SK-N-SH treated with all-trans-retinoic acid at 6 μM for 48 hours (cell line): ENCODE results near the gene SEMA3G.

Source experiments
- ATAC-seq: fragments of 200-7000 bp; cut with Tn5 transposase; 3 replicates; pipeline ENCODE4 v1.9.1; 2020; ENCODE audit warnings: mild to moderate bottlenecking, moderate library complexity
- ARNTL ChIP-seq: fragments of 450-650 bp; formaldehyde crosslinking; IDR thresholded peaks from 2 replicates; pipeline ENCODE4 v1.5.0; 2020; ENCODE audit warnings: low read depth, mild to moderate bottlenecking, moderate library complexity, borderline replicate concordance
- BACH2 ChIP-seq: fragments of 250-450 bp; sonication (Bioruptor Pico); IDR thresholded peaks from 2 replicates; pipeline ENCODE4 v1.9.0; 2021; ENCODE audit warnings: mild to moderate bottlenecking, borderline replicate concordance
- CSDC2 ChIP-seq: fragments of 250-450 bp; sonication (Bioruptor Pico); IDR thresholded peaks from 2 replicates; pipeline ENCODE4 v1.5.0; 2020; ENCODE audit warnings: mild to moderate bottlenecking, moderate library complexity
- CSRNP3 ChIP-seq: fragments of 250-450 bp; sonication (Bioruptor Pico); IDR thresholded peaks from 2 replicates; pipeline ENCODE4 v1.5.1; 2021; ENCODE audit warnings: mild to moderate bottlenecking, moderate library complexity
- GLIS3 ChIP-seq: fragments of 250-450 bp; sonication (Bioruptor Pico); IDR thresholded peaks from 2 replicates; pipeline ENCODE4 v1.5.0; 2020; ENCODE audit warnings: mild to moderate bottlenecking, moderate library complexity
- ISL1 ChIP-seq: fragments of 250-450 bp; sonication (Bioruptor Pico); IDR thresholded peaks from 2 replicates; pipeline ENCODE4 v2.1.2; 2022; ENCODE audit warnings: mild to moderate bottlenecking, moderate library complexity
- OSR1 ChIP-seq: fragments of 250-450 bp; sonication (Bioruptor Pico); IDR thresholded peaks from 2 replicates; pipeline ENCODE4 v1.8.0; 2022; ENCODE audit warnings: moderate library complexity, mild to moderate bottlenecking, inconsistent platforms
- PATZ1 ChIP-seq: fragments of 250-450 bp; sonication (Bioruptor Pico); IDR thresholded peaks from 2 replicates; pipeline ENCODE4 v1.8.0; 2020; ENCODE audit warnings: mild to moderate bottlenecking, moderate library complexity, borderline replicate concordance
- SNAI2 ChIP-seq: fragments of 250-450 bp; sonication (Bioruptor Pico); IDR thresholded peaks from 2 replicates; pipeline ENCODE4 v1.5.0; 2020; ENCODE audit warnings: mild to moderate bottlenecking, moderate library complexity
- TSHZ2 ChIP-seq: fragments of 250-450 bp; sonication (Bioruptor Pico); IDR thresholded peaks from 2 replicates; pipeline ENCODE4 v1.5.0; 2020; ENCODE audit warnings: mild to moderate bottlenecking, moderate library complexity
- ZC3H10 ChIP-seq: fragments of 250-450 bp; sonication (Bioruptor Pico); IDR thresholded peaks from 2 replicates; pipeline ENCODE4 v1.5.1; 2021; ENCODE audit warnings: mild to moderate bottlenecking, moderate library complexity
- ZFP3 ChIP-seq: fragments of 250-450 bp; sonication (Bioruptor Pico); IDR thresholded peaks from 2 replicates; pipeline ENCODE4 v1.5.0; 2020; ENCODE audit warnings: mild to moderate bottlenecking, moderate library complexity
- ZFP30 ChIP-seq: fragments of 450-650 bp; formaldehyde crosslinking; IDR thresholded peaks from 2 replicates; pipeline ENCODE4 v1.5.0; 2022; ENCODE audit warnings: mild to moderate bottlenecking, moderate library complexity
- ZNF565 ChIP-seq: fragments of 450-650 bp; formaldehyde crosslinking; conservative IDR thresholded peaks from 2 replicates; pipeline ENCODE4 v1.5.0; 2020; ENCODE audit warnings: low read depth, mild to moderate bottlenecking, moderate library complexity
- ZNF70 ChIP-seq: fragments of 450-650 bp; formaldehyde crosslinking; IDR thresholded peaks from 2 replicates; pipeline ENCODE4 v1.5.0; 2020; ENCODE audit warnings: mild to moderate bottlenecking, moderate library complexity
- ZNF8 ChIP-seq: fragments of 450-650 bp; formaldehyde crosslinking; IDR thresholded peaks from 2 replicates; pipeline ENCODE4 v1.5.0; 2020; ENCODE audit warnings: mild to moderate bottlenecking, moderate library complexity
- TF ChIP-seq, protein P1 (sequence below): fragments of 250-450 bp; sonication (Bioruptor Pico); IDR thresholded peaks from 2 replicates; pipeline ENCODE4 v1.5.1; 2020; ENCODE audit warnings: low read depth, mild to moderate bottlenecking, moderate library complexity
- TF ChIP-seq, protein P2 (sequence below): fragments of 250-450 bp; sonication (Bioruptor Pico); IDR thresholded peaks from 2 replicates; pipeline ENCODE4 v1.8.0; 2021; ENCODE audit warnings: low read depth, mild to moderate bottlenecking, moderate library complexity, borderline replicate concordance

Gene SEMA3G

GRCh38 chr3:52431459-52432223 is 13.3 kb downstream of the SEMA3G start:
- no peak for ATAC-seq
- TF ChIP-seq ZNF8 (CRISPR knock-in tag) (no peak), ZNF70 (CRISPR knock-in tag) (no peak), ZFP30 (CRISPR knock-in tag) (no peak), ARNTL (no peak), ISL1 (no peak), PATZ1 (CRISPR knock-in tag) (no peak), TSHZ2 (CRISPR knock-in tag) (no peak), ZC3H10 (CRISPR knock-in tag) (no peak), GLIS3 (CRISPR knock-in tag) (no peak), CSDC2 (no peak), ZNF565 (CRISPR knock-in tag) (no peak), SNAI2 (CRISPR knock-in tag) (no peak)
- TF ChIP-seq, protein P1, sequence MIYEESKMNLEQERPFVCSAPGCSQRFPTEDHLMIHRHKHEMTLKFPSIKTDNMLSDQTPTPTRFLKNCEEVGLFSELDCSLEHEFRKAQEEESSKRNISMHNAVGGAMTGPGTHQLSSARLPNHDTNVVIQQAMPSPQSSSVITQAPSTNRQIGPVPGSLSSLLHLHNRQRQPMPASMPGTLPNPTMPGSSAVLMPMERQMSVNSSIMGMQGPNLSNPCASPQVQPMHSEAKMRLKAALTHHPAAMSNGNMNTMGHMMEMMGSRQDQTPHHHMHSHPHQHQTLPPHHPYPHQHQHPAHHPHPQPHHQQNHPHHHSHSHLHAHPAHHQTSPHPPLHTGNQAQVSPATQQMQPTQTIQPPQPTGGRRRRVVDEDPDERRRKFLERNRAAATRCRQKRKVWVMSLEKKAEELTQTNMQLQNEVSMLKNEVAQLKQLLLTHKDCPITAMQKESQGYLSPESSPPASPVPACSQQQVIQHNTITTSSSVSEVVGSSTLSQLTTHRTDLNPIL (CRISPR knock-in tag) = no peak
- TF ChIP-seq, protein P2, sequence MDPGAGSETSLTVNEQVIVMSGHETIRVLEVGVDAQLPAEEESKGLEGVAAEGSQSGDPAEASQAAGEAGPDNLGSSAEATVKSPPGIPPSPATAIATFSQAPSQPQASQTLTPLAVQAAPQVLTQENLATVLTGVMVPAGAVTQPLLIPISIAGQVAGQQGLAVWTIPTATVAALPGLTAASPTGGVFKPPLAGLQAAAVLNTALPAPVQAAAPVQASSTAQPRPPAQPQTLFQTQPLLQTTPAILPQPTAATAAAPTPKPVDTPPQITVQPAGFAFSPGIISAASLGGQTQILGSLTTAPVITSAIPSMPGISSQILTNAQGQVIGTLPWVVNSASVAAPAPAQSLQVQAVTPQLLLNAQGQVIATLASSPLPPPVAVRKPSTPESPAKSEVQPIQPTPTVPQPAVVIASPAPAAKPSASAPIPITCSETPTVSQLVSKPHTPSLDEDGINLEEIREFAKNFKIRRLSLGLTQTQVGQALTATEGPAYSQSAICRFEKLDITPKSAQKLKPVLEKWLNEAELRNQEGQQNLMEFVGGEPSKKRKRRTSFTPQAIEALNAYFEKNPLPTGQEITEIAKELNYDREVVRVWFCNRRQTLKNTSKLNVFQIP (CRISPR knock-in tag) = no peak

- no peak for ATAC-seq
- TF ChIP-seq, protein P1 (CRISPR knock-in tag) = no peak
- no peak for TF ChIP-seq BACH2
- no peak for TF ChIP-seq TSHZ2 (CRISPR knock-in tag)
- TF ChIP-seq, protein P2 (CRISPR knock-in tag) = no peak
- no peak for TF ChIP-seq ZFP3 (CRISPR knock-in tag)
- TF ChIP-seq ISL1 = no peak
- no peak for TF ChIP-seq CSRNP3 (CRISPR knock-in tag)
- no peak for TF ChIP-seq GLIS3 (CRISPR knock-in tag)
- TF ChIP-seq ZNF565 (CRISPR knock-in tag) = no peak
- no peak for TF ChIP-seq OSR1 (CRISPR knock-in tag)
- TF ChIP-seq ZFP30 (CRISPR knock-in tag) = no peak
- TF ChIP-seq ZNF8 (CRISPR knock-in tag) = no peak
- no peak for TF ChIP-seq PATZ1 (CRISPR knock-in tag)
These were observed 14.5 kb downstream of the SEMA3G start for GRCh38 chr3:52430416-52430810.
